ENCODE results near the gene LRRK2.
"Not testable (repeated sequence)": the region's sequence is repeated elsewhere in the genome, so short reads cannot be mapped to it uniquely, and the experiment has no call there.

Gene LRRK2

DNA sequence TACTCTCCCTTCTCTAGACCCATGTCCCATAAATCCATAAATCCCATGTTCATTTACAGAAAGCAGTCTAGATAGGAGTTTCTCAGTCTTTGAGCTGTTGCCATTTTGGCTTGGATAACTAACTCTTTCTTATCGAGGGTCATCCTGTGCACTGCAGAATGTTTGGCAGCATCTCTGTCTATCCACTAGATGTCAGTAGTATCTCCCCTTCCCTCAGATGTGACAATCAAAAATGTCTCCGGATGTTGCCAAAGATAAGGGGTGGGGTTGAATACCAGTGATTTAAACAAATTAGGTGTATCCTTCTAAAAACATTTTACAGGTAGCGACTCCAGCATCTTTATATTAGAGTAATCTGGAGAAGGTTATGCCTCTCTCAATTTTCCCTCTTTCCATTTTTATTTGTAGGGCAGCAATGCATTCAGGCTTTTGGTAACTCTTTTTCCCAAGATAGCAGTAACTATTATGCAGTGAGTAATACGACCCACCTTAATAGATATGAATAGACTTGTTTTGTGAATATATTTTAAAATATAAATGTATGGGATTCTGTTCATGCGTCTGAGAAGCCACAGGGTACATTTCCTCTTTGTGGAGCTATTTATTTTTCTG is 100.7 kb downstream of the LRRK2 start:
- DNase-seq: no peak

DNA sequence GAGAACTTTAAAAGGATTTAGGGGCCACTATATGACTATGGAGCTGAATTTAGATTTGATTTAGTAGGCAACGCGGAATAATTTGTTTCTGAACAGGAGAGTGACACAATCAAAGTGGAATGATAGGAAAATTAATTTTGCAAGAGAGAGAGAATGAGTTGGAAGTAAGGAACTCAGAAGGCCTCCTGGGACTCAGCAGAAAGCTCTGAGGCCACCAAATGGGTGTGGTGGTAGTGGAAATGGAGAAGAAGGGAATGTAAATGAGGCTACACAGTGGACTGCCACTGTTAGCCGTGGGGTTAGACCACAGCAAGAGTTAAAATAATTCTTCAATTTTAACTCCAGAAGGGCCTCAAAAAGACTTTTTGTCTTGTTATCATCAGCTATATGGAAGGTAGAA is 102.7 kb downstream of the LRRK2 start:
- DNase-seq: no peak

DNA sequence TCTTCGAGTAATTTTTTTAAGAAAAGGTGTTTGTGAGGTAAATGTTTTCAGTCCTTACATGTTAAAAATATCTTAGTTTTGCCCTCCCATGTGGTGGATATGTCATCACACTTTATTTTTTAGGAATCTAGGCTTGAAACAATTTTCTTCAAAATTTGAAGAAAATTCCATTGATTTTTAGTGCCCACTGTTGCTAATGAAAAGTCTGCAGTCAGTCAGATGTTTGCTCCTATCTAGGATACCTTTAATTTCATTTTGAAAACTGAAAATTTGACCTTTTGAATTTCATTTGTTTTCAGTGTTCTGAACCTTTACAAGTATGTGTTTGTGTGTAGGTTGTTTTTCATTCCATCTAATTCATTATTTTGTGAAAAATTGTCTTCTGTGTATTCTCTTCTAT is 105.4 kb downstream of the LRRK2 start:
- DNase-seq: no peak

DNA sequence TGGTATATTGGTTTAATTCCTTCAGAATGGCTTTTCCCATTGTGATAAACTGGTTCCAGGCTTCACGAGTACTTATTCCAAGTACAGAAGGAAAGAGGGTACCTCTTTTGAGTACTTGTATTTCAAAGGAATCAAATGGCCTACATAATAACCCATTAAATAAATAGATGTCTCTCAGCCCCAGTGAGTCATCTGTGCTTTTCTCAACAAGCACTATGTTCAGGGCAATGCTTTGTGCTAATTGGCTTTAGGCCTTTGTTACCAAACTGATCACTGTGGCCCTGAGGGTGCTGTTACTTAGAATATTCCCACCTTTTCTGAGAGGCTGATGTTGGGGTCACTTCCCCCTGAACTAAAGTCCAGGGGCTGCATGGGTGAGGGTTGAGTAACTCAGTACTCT is 107.1 kb downstream of the LRRK2 start:
- no peak for DNase-seq

DNA sequence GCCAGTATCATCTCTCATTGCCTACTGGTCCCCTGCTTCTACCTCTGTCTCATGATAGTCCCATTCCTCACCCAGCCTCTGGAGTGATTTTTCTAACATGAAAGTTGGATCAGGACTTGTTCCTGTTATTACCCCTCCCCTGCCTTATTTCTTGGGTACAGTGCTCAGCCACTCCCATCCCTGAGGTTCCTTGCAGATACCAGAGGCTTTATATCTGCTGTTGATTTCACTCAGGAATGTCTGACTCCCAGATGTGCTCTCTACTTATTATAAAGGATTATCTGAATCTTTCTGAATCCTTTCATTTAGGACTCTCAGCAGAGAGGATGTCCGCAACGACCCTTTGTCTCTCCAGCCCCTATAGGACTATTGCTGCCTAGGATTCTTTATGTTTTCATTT is 111.2 kb downstream of the LRRK2 start:
- no peak for DNase-seq

DNA sequence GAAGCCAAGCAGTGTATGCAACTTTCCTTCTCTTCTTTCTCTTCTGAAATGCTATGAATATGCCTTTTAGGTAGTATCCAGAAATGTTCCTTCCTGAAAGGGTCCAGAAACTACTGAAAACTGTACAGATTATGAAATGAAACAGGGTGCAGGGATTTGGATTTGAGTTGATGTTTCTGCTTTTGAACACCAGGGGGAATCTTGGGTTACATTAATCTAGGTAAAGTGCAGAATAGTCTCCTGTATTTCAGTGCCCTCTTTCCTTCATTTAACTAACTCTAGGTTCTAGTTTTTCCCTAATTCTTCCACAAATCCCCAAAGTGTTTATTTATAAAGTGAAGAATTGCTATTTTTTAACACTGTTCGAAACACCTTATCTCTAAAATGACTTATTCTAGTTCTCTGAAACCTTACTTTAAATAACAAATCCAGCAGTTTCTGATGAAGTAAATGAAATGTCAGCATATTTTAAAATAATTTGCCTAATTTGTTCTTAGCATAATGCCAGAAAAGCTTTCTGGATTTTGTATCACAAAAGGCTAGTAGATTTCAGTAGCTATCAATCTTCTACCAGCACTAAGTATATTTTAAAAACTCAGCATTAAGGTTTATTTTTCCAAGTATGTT is 111.9 kb downstream of the LRRK2 start:
- DNase-seq: no peak

DNA sequence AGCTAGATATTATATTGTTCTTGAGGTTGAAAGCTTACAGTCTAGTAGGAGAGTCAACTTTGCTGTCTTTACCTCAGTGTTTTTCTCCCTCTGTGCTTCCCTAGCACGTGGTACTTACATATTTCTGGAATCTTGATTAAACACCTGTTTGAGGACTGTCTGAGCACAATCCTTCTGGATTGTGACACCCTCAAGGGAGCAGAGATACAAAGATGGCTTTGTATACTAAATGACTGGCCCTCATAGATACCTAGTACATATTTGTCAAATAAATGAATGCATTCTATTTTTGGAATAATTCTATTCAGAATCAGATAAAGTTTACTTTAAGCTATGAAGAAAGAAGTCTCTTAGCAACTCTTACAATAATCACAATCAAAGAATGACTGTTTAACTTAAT is 113.3 kb downstream of the LRRK2 start:
- DNase-seq: no peak

DNA sequence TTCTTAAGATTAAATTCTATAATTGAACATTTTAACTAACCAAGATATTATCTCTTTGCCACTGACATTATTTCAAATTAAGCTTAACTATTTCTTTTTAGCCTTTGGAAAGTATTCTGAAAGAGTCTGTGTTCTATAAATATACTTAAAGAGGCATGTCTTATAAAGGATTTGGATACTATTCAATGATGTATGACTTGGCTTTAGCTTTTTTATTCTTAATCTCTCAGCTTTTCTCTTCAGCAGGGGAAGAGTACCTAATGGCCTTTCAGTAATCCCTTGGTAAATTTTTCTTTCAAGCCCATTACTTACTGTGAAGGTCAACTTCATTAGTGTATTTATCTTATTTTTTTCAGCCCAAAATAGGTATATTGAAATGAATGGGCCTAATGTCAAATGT is 113.8 kb downstream of the LRRK2 start:
- no peak for DNase-seq

DNA sequence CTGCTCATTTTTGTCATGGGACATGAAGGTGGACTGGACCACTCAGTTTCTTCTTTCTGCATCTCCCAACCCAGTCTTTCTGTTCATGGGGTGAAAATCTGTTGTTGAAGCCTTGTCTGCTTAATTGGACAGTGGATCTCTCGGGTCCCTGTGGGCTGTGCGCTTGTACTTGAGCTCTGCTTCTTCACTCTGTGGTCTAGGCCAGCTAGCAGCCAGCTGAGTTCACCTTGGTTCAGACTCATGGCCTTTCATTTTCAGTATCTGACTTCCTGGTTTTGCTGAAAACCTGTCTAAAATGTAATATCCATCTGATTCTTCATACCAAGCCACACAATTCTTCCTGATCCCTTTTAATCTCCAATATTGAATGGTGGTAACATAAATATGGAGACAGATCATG is 117.2 kb downstream of the LRRK2 start:
- no peak for DNase-seq

DNA sequence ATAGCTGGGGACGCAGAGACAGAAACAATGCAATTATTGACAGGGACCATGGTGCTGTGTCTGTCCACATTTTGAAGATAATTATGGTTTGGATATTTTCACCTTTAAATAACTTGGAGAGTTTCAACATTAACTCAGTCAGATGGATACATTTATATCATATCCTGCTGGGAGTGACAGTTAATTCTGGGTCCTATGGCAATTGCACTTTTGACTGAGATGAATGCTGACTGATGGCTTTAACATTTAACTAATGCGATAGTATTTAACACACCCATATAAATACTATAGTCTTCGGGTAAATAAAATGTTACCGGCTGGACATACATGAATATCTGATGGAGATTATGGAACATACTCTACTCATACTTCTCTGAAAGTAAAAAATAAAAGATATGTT is 118.3 kb downstream of the LRRK2 start:
- DNase-seq: no peak

DNA sequence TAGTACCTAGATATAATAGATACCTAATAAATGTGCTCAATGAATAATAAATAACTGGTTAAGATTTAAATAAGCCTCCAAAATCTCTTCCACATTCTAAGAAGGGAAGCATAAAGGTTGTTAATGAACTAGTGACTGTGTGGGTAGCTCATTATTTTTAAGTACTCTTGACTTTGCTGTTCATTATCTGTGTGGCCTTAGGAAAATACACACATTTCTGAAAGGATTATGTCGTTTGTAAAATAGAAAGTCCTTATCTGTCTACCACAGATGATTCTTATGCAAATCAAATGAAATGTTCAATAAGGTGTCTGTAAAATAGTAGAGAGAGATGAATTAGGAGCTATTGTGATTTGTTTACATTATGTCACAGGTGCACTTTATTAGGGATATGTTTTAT is 119.5 kb downstream of the LRRK2 start:
- no peak for DNase-seq

DNA sequence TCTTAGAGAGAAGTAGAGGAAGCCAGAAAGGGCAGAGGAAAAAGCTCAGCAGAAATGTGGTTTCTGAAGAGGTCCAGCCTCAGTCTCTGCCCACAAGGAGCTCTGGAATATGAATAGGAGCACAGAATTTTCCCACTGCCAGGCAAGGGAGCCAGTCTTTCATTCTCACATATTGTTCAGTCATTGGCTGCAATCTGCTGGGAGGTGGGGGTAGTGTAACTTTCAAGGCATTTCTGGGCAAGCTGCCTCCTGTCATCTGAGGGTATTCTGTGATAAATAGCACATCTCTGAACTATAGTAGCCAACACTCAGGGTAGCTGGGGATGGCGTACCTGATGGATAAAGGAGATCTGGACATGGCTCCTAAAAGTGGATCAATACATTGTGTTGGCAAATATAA is 127.2 kb downstream of the LRRK2 start:
- DNase-seq: no peak

DNA sequence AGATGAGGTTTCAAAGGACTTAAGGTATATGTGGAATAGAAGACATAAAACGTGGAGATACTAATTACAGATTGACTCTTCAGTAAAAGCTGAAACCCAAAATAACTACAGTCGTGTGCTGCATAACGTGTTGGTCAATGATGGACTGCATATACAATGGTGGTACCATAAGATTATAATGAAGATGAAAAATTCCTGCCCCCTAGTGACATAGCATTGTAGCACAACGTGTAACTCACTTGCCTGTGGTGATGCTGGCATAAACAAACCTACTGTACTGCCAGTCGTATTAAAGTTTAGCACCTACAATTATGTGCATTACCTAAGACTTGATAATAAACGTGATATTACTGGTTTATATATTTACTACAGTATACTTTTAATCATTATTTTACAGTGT is 150.3 kb downstream of the LRRK2 start:
- no peak for DNase-seq

DNA sequence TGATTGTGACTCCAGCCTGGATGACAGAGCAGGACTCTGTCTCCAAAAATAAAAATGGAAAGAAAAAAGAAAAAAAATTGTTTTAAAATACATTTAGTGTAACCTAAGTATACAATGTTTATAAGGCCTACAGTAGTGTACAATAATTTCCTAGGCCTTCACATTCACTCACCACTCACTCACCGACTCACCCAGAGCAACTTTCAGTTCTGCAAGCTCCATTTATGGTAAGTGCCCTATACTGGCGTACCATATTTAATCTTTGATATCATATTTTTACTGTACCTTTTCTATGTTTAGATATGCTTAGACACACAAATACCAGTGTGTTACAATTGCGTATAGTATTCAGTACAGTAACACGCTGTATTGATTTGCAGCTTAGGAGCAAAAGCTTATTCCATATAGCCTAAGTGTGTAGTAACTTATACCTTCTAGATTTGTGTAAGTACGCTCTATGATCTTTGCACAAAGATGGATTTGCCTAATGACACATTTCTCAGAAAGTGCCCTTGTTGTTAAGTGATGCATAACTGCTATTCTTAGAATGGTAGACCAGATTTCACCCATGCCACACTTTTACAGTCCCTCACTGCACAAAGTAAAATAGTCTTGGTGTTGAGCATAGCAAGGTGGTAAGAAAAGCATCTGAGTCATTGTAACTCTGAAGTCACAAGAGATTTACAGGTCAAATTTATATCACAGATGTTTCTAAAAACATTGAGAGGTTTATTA is 151.9 kb downstream of the LRRK2 start:
- DNase-seq: no peak

DNA sequence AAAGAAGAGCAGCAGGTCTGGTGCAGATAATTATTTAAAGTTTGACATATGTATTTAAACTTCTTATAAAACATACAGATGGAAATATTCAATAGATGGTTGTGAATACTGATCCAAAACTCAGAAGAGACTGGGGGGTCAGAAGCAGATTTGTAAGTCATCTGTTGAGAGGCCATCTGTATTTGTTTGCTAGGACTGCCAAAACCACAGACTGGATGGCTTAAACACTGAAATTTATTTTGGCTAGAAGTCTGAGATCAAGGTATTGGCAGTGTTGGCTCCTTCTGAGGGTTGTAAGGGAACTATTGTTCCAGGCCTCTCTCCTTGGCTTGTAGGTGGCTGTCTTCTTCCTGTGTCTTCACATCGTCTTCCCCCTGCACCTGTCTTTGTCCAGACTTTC is 153.9 kb downstream of the LRRK2 start:
- no peak for DNase-seq

DNA sequence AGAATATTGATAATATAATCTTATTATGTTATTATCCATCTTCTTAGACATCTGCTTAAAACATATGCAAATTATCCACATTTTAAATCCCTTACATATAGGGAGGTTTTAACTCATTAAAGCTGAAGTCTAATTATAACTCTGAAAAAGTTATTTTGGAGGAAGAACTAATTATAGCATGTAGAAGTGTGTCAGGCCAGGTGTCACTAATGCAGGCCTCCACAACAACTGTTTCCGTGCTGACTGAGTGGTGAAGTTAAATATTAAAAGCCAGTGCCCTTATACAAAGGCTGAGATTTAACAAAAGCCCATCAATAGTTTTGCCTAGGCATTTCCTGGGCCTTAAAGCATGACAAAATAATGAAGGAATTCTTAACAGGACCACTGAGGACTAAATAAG is 157.4 kb downstream of the LRRK2 start:
- DNase-seq: no peak

DNA sequence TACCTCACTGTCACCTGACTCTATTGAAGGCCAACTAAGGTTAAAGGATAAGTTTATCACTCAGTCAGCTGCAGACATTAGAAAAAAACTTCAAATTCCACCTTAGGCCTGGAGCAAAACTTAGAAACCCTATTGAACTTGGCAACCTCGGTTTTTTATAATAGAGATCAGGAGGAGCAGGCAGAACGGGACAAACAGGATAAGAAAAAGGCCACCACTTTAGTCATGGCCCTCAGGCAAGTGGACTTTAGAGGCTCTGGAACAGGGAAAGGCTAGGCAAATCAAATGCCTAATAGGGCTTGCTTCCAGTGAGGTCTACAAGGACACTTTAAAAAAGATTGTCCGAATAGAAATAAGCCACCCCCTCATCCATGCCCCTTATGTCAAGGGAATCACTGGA is 162.5 kb downstream of the LRRK2 start:
- not testable (repeated sequence) for DNase-seq

DNA sequence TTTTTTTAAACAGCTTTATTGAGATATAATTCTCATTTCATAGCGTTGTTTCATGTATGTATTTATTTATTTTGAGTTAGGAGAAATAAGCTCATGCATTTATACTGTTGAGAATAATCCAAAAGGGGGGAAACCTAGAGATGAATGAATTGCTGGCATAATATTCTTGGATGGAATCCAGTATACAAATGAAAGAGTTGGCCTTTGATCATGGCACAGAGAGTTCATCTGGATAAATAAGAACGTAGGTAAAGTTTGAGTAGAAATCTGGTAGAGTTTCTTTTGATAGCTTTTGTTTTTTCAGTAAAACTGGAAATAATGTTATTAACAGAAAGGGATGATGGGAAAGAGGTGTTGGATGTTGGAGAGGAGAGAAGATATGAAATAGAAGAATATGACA is 166.2 kb downstream of the LRRK2 start:
- no peak for DNase-seq

DNA sequence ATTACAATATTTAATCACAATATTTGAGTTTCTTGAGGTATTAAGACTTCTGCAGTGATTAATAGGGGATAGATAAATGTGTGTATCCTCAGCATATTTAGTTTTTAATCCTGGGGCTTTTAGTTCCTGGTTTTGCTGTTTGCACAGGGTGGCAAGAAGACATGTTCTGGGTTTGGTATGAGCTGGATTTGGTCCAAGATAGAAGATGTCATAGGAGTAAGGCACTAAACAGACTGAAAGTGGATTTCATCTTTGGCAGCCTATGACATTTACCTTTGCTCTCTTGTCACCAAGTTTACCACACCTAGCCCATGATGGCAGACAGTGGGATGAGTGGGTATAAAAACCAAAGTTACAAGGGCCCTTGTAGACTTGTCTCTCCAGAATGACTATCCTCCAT is 168.2 kb downstream of the LRRK2 start:
- DNase-seq: no peak

DNA sequence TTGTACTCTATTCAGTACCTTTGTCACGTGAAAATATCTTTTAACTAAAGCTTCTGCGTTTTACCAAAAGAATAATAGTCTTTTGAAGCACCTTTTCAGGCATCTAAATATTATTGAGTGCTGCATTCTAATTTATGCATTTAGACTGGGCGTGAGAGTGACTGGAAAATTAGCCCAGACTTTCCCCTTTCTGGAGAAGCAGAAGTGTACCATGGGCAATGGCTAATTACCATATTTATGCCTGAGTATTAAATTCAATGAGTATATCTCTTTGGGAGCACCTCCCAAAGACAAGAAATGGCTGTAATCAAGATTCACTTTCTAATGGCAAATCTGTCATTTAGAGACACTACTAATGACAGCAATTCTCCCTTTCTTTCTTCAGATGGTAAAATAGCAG is 174.9 kb downstream of the LRRK2 start:
- DNase-seq: no peak

DNA sequence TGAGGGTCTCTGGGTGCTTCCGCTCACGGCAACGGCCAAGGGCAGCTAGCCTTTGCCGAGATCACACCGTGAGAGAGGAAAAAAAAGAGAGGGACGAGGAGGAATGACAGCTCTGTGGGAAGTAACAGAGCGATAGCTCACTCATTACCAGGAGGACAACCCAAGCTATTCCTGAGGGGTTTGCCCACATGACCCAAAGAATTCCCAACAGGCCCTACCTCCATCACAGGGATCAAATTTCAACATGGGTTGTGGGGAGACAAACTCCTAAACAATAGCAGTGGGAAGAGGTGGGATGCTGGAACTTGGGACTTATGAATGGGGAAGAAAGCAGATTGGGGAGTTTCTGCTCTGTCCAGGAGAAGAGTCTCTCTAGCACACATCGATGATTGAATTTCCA is 180.6 kb downstream of the LRRK2 start:
- DNase-seq: no peak

Measured in activated effector memory CD4-positive, alpha-beta T cell treated with Interleukin-2 at 50 U/mL for 16 hours (primary cell).